ENCODE measurements around the gene SLC15A4. TPM values are rescaled to one million over a fixed set of nuclear protein-coding genes. Genes with fewer than 3 reads are reported as not detected.

SLC15A4 gene
- total and polyA plus RNA-seq, 2 donors (not counting 3 experiments of a cell fraction or from before 2014, with no cell fraction given), result 19.6 to 24.5 TPM

- FAIRE-seq (no peak), DNase-seq (ENCODE audit: low read depth, low spot score) (no peak)
- H3K9ac ChIP-seq (replicated peaks; ENCODE audit: extremely low read depth, insufficient read depth, low read length), result no peak overlapping the region
- no TSS peak for BruUV-seq (replicated peaks)
- no peak overlapping the region for H3K4me2 ChIP-seq (ENCODE audit: insufficient read depth, low read length)
- no peaks in the 10 kb centered on the region for H3K27me3 ChIP-seq (ENCODE audit: control insufficient read depth in 2 of 2, insufficient read depth in 2 of 2, low read length in 2 of 2)
- no peaks in the 10 kb centered on the region for H4K20me1 ChIP-seq (replicated peaks; ENCODE audit: control insufficient read depth, extremely low read depth, insufficient read depth, low read length)
- no peak overlapping the region for H3K27ac ChIP-seq (ENCODE audit: insufficient read depth, low read depth, low read length)
- no peaks in the 10 kb centered on the region for H3K9me1 ChIP-seq (replicated peaks; ENCODE audit: control insufficient read depth, extremely low read depth, insufficient read depth, low read length)
- H3K9me3 ChIP-seq (replicated peaks; ENCODE audit: control insufficient read depth, insufficient read depth, low read length), result no peaks in the 10 kb centered on the region
- intact Hi-C loops (cut with micrococcal nuclease) (loop anchor here (1.0 kb wide), 1 partner anchor 16 kb away; no protein-coding TSS in a partner anchor), dilution Hi-C loops (cut with MboI; ENCODE audit: extremely low pct_ligation_motif_present, low sequenced_read_pairs) (no loop called here)
- H3K36me3 ChIP-seq (ENCODE audit: control insufficient read depth in 2 of 2, extremely low read depth in 1 of 2, insufficient read depth in 2 of 2, low read length in 2 of 2), result peaks cover 2 to 13% of the 10 kb centered on the region in 2 experiments
- POLR2A ChIA-PET, result no interaction called here
- peaks cover 3% of the 10 kb centered on the region for H3K4me1 ChIP-seq (ENCODE audit: control insufficient read depth, extremely low read depth, insufficient read depth, low read length)
- CTCF ChIA-PET, result interaction anchor here (1.1 kb wide), 1 partner anchor 19 kb away, joined by 4 read pairs; no protein-coding TSS in a partner anchor
- no peak for TF ChIP-seq MYC (IDR thresholded peaks at IDR 0.05; ENCODE audit: low read depth, low read length)
- TF ChIP-seq POLR2AphosphoS5 (IDR thresholded peaks at IDR 0.05; ENCODE audit: insufficient read depth, low read depth, low read length), result no peak
- no peak for TF ChIP-seq POLR2A (IDR thresholded peaks at IDR 0.05; ENCODE audit: low read depth, low read length)
- TF ChIP-seq GATA2 (IDR thresholded peaks at IDR 0.05; ENCODE audit: insufficient read depth, insufficient read length, low read depth, low read length), result no peak
- H2AFZ ChIP-seq (ENCODE audit: low read depth, low read length), result no peak overlapping the region
- H3K4me3 ChIP-seq (replicated peaks in 1 of 3; ENCODE audit: insufficient read depth in 1 of 3, low read depth in 1 of 3, low read length in 3 of 3), result no peak overlapping the region
- H3K79me2 ChIP-seq (ENCODE audit: control insufficient read depth, insufficient read depth, low read length), result peaks cover 93% of the 10 kb centered on the region
Observed at GRCh38 chr12:128817111-128818015, 6.4 kb downstream of the SLC15A4 start.

GRCh38 chr12:128816643-128816920 lies 7.2 kb downstream of the SLC15A4 start:
- Histone ChIP-seq H3K9me1 (replicated peaks; ENCODE audit: control insufficient read depth, extremely low read depth, insufficient read depth, low read length) (no peaks in the 10 kb centered on the region), H2AFZ (ENCODE audit: low read depth, low read length) (no peak overlapping the region), H4K20me1 (replicated peaks; ENCODE audit: control insufficient read depth, extremely low read depth, insufficient read depth, low read length) (peaks cover 4% of the 10 kb centered on the region), H3K36me3 (ENCODE audit: control insufficient read depth in 2 of 2, extremely low read depth in 1 of 2, insufficient read depth in 2 of 2, low read length in 2 of 2) (peaks cover 2 to 15% of the 10 kb centered on the region in 2 experiments), H3K9ac (replicated peaks; ENCODE audit: extremely low read depth, insufficient read depth, low read length) (no peak overlapping the region), H3K79me2 (ENCODE audit: control insufficient read depth, insufficient read depth, low read length) (peaks cover 92% of the 10 kb centered on the region), H3K9me3 (replicated peaks; ENCODE audit: control insufficient read depth, insufficient read depth, low read length) (no peaks in the 10 kb centered on the region), H3K4me2 (ENCODE audit: insufficient read depth, low read length) (no peak overlapping the region), H3K27me3 (ENCODE audit: control insufficient read depth in 2 of 2, insufficient read depth in 2 of 2, low read length in 2 of 2) (no peaks in the 10 kb centered on the region), H3K4me1 (ENCODE audit: control insufficient read depth, extremely low read depth, insufficient read depth, low read length) (peaks cover 3% of the 10 kb centered on the region), H3K4me3 (replicated peaks in 1 of 3; ENCODE audit: insufficient read depth in 1 of 3, low read depth in 1 of 3, low read length in 3 of 3) (no peak overlapping the region), H3K27ac (ENCODE audit: insufficient read depth, low read depth, low read length) (no peak overlapping the region)
- BruUV-seq (replicated peaks), result no TSS peak
- TF ChIP-seq JUN (IDR thresholded peaks at IDR 0.05; ENCODE audit: borderline replicate concordance, insufficient read depth, insufficient read length, low read depth), result no peak
- TF ChIP-seq MAX (IDR thresholded peaks at IDR 0.05; ENCODE audit: insufficient read depth, insufficient read length), result no peak
- no peak for TF ChIP-seq MYC (IDR thresholded peaks at IDR 0.05; ENCODE audit: low read depth, low read length)
- no peak for TF ChIP-seq EZH2 (IDR thresholded peaks at IDR 0.05; ENCODE audit: borderline replicate concordance, low read depth, low read length, severe bottlenecking)
- no peak for TF ChIP-seq POLR2A (IDR thresholded peaks at IDR 0.05; ENCODE audit: low read depth, low read length)
- no peak for TF ChIP-seq GATA2 (IDR thresholded peaks at IDR 0.05; ENCODE audit: insufficient read depth, insufficient read length, low read depth, low read length)
- TF ChIP-seq CTCF (IDR thresholded peaks at IDR 0.05; ENCODE audit: extremely low read depth in 1 of 2, insufficient read depth in 1 of 2, low read depth in 1 of 2, low read length in 2 of 2), result no peak
- no peak for TF ChIP-seq FOS (IDR thresholded peaks at IDR 0.05; ENCODE audit: borderline replicate concordance, insufficient read depth, low read length)
- TF ChIP-seq POLR2AphosphoS5 (IDR thresholded peaks at IDR 0.05; ENCODE audit: insufficient read depth, low read depth, low read length), result no peak
- DNase-seq (ENCODE audit: low read depth, low spot score) (no peak), FAIRE-seq (no peak)
- intact Hi-C loops (cut with micrococcal nuclease), result no loop called here
- dilution Hi-C loops (cut with MboI; ENCODE audit: extremely low pct_ligation_motif_present, low sequenced_read_pairs), result no loop called here
- ChIA-PET CTCF (no interaction called here), POLR2A (no interaction called here)

Measured in endothelial cell of umbilical vein (primary cell).